ENCODE results near the gene PLEKHA6.

Gene PLEKHA6

GRCh38 chr1:204192046-204192445 is 167.7 kb downstream of the PLEKHA6 start:
- Histone ChIP-seq H3K9me3 (ENCODE audit: control insufficient read depth, insufficient read depth, low read length) (no peaks in the 10 kb centered on the region), H3K4me1 (ENCODE audit: insufficient read depth, low read length) (peaks cover 16% of the 10 kb centered on the region; the same call in 1 of the 2 replicates), H3K36me3 (ENCODE audit: insufficient read depth, low read length) (no peaks in the 10 kb centered on the region), H3K9ac (ENCODE audit: low read depth, low read length) (no peak overlapping the region)

GRCh38 chr1:204191456-204191855 is 168.3 kb downstream of the PLEKHA6 start:
- no peaks in the 10 kb centered on the region for H3K36me3 ChIP-seq (ENCODE audit: insufficient read depth, low read length)
- peaks cover 12% of the 10 kb centered on the region; the same call in 1 of the 2 replicates for H3K4me1 ChIP-seq (ENCODE audit: insufficient read depth, low read length)
- H3K9ac ChIP-seq (ENCODE audit: low read depth, low read length): no peak overlapping the region

GRCh38 chr1:204190212-204191211 is 169.2 kb downstream of the PLEKHA6 start:
- Histone ChIP-seq H3K9me3 (ENCODE audit: control insufficient read depth, insufficient read depth, low read length) (no peaks in the 10 kb centered on the region), H3K4me1 (ENCODE audit: insufficient read depth, low read length) (peaks cover 5% of the 10 kb centered on the region; the same call in 1 of the 2 replicates), H3K36me3 (ENCODE audit: insufficient read depth, low read length) (no peaks in the 10 kb centered on the region), H3K9ac (ENCODE audit: low read depth, low read length) (peak overlapping the region; percentile 34; the same call in 1 of the 2 replicates)

More at GRCh38 chr1:204191456-204191855, 168.3 kb downstream of the PLEKHA6 start:
- no peaks in the 10 kb centered on the region for H3K9me3 ChIP-seq (ENCODE audit: control insufficient read depth, insufficient read depth, low read length)

- H3K9ac ChIP-seq (ENCODE audit: low read depth, low read length): no peak overlapping the region
- no peaks in the 10 kb centered on the region for H3K36me3 ChIP-seq (ENCODE audit: insufficient read depth, low read length)
- 0 out of 2 replicates have a peak, but pooled peaks cover 5% of the 10 kb centered on the region for H3K4me1 ChIP-seq (ENCODE audit: insufficient read depth, low read length)
- no peaks in the 10 kb centered on the region for H3K9me3 ChIP-seq (ENCODE audit: control insufficient read depth, insufficient read depth, low read length)
Measured at GRCh38 chr1:204188959-204189639, 170.6 kb downstream of the PLEKHA6 start.

GRCh38 chr1:204186597-204186996 is 173.1 kb downstream of the PLEKHA6 start:
- H3K36me3 ChIP-seq (ENCODE audit: insufficient read depth, low read length): no peaks in the 10 kb centered on the region
- no peak overlapping the region for H3K9ac ChIP-seq (ENCODE audit: low read depth, low read length)
- no peaks in the 10 kb centered on the region for H3K9me3 ChIP-seq (ENCODE audit: control insufficient read depth, insufficient read depth, low read length)
- H3K4me1 ChIP-seq (ENCODE audit: insufficient read depth, low read length): 0 out of 2 replicates have a peak, but pooled peaks cover 5% of the 10 kb centered on the region

- Histone ChIP-seq H3K9me3 (ENCODE audit: control insufficient read depth, insufficient read depth, low read length) (no peaks in the 10 kb centered on the region), H3K36me3 (ENCODE audit: insufficient read depth, low read length) (no peaks in the 10 kb centered on the region), H3K4me1 (ENCODE audit: insufficient read depth, low read length) (no peaks in the 10 kb centered on the region), H3K9ac (ENCODE audit: low read depth, low read length) (no peak overlapping the region)
Measured at GRCh38 chr1:204181116-204181515, 178.6 kb downstream of the PLEKHA6 start.

GRCh38 chr1:204180133-204180532 is 179.6 kb downstream of the PLEKHA6 start:
- Histone ChIP-seq H3K9ac (ENCODE audit: low read depth, low read length) (no peak overlapping the region), H3K4me1 (ENCODE audit: insufficient read depth, low read length) (no peaks in the 10 kb centered on the region), H3K9me3 (ENCODE audit: control insufficient read depth, insufficient read depth, low read length) (no peaks in the 10 kb centered on the region), H3K36me3 (ENCODE audit: insufficient read depth, low read length) (no peaks in the 10 kb centered on the region)

GRCh38 chr1:204178487-204179281 is 181.0 kb downstream of the PLEKHA6 start:
- Histone ChIP-seq H3K9ac (ENCODE audit: low read depth, low read length) (no peak overlapping the region), H3K9me3 (ENCODE audit: control insufficient read depth, insufficient read depth, low read length) (no peaks in the 10 kb centered on the region), H3K4me1 (ENCODE audit: insufficient read depth, low read length) (no peaks in the 10 kb centered on the region), H3K36me3 (ENCODE audit: insufficient read depth, low read length) (no peaks in the 10 kb centered on the region)

GRCh38 chr1:204177133-204177532 is 182.6 kb downstream of the PLEKHA6 start:
- no peaks in the 10 kb centered on the region; the same call in 1 of the 2 replicates for H3K9me3 ChIP-seq (ENCODE audit: control insufficient read depth, insufficient read depth, low read length)
- H3K9ac ChIP-seq (ENCODE audit: low read depth, low read length): no peak overlapping the region
- no peaks in the 10 kb centered on the region for H3K36me3 ChIP-seq (ENCODE audit: insufficient read depth, low read length)
- H3K4me1 ChIP-seq (ENCODE audit: insufficient read depth, low read length): no peaks in the 10 kb centered on the region

- no peaks in the 10 kb centered on the region; the same call in 1 of the 2 replicates for H3K9me3 ChIP-seq (ENCODE audit: control insufficient read depth, insufficient read depth, low read length)
- H3K36me3 ChIP-seq (ENCODE audit: insufficient read depth, low read length): no peaks in the 10 kb centered on the region
- no peaks in the 10 kb centered on the region for H3K4me1 ChIP-seq (ENCODE audit: insufficient read depth, low read length)
- no peak overlapping the region for H3K9ac ChIP-seq (ENCODE audit: low read depth, low read length)
Measured at GRCh38 chr1:204176049-204176448, 183.7 kb downstream of the PLEKHA6 start.

GRCh38 chr1:204174958-204175357 is 184.8 kb downstream of the PLEKHA6 start:
- H3K36me3 ChIP-seq (ENCODE audit: insufficient read depth, low read length): no peaks in the 10 kb centered on the region
- peaks cover 3% of the 10 kb centered on the region; the same call in 1 of the 2 replicates for H3K9me3 ChIP-seq (ENCODE audit: control insufficient read depth, insufficient read depth, low read length)
- H3K9ac ChIP-seq (ENCODE audit: low read depth, low read length): no peak overlapping the region
- no peaks in the 10 kb centered on the region for H3K4me1 ChIP-seq (ENCODE audit: insufficient read depth, low read length)

GRCh38 chr1:204172404-204173029 is 187.2 kb downstream of the PLEKHA6 start:
- Histone ChIP-seq H3K4me1 (ENCODE audit: insufficient read depth, low read length) (no peaks in the 10 kb centered on the region), H3K9me3 (ENCODE audit: control insufficient read depth, insufficient read depth, low read length) (peaks cover 12% of the 10 kb centered on the region; the same call in 1 of the 2 replicates), H3K36me3 (ENCODE audit: insufficient read depth, low read length) (no peaks in the 10 kb centered on the region), H3K9ac (ENCODE audit: low read depth, low read length) (no peak overlapping the region)

GRCh38 chr1:204171751-204172178 is 188.0 kb downstream of the PLEKHA6 start:
- no peaks in the 10 kb centered on the region for H3K4me1 ChIP-seq (ENCODE audit: insufficient read depth, low read length)
- no peaks in the 10 kb centered on the region for H3K36me3 ChIP-seq (ENCODE audit: insufficient read depth, low read length)
- H3K9ac ChIP-seq (ENCODE audit: low read depth, low read length): no peak overlapping the region
- H3K9me3 ChIP-seq (ENCODE audit: control insufficient read depth, insufficient read depth, low read length): peaks cover 12% of the 10 kb centered on the region; the same call in 1 of the 2 replicates

All from ES-I3 (cell line).